Measurements from ENCODE around the gene CHRNA1. TPM values are rescaled to one million over a fixed set of nuclear protein-coding genes. Genes with fewer than 3 reads are reported as not detected.

CHRNA1 gene
- total RNA-seq, result 5.4 and 6.2 TPM in 2 replicates

DNA sequence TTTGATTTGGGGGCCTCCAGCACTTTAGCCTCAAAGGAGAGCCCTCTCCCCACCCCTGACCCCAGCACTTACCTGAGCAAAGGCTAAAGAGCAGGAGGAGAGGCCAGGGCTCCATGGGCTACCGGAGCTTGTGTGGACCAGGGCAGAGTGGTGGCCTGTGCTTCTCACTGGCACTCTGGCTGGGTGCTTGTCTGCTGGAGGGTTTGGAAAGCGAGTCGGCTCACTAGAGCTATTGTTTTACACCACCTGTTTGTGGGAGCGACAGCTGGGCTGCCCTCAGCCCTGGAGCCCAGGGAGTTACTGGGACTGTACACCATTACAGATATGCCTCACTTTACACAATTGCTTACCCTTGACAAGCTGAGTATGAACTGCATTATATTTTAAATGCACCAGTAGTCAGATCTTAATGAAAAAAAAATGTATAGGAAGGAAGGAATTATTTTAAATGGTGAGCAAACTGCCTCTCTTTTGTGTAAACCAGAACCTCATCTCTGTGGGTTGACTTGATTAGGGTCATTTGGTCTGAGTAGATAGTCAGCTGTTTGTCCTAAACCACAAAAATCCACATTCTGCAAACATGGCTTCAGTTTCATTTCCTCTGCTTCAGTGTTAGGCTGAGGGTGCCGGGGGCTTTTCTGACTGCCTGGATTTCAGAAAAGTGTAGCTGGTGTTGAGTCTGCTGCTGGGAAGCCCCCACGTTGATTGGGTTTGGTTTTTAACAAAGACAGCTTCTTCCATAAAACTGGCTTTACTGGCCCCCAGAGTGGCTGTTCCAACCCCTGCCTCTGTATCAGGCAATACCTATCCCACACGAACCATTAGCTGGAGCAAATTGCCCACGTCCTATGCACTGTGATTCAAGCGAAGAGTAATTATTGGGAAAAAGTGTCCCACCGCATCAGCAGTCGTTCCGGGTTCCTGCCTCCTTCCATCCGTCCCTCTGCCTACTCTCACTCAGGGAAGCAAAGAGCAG lies at the start of gene CHRNA1:
Gene CHRNA1 (minus strand): TSS at position 193 of the 976 bp plus-strand sequence. CDS start 78 bp downstream, at position 115.

Other genes with a start within 250 kb of the CHRNA1 start
- 11.4 and 15.0 TPM in 2 replicates for gene WIPF1, start 166.7 kb downstream of the CHRNA1 start, total RNA-seq
- 12.4 and 22.1 TPM in 2 replicates for gene CHN1, start 240.9 kb upstream of the CHRNA1 start, total RNA-seq

Measured in vein endothelial cell (primary cell).